SK-N-SH (cell line): ENCODE results near the gene SLC12A3.

ENCODE experiments used
- CTCF ChIP-seq: fragments of 200-600 bp; sonication (generic); IDR thresholded peaks from 2 replicates; pipeline ENCODE4 v1.6.1; 2017; ENCODE audit warnings: antibody characterized with exemption, mild to moderate bottlenecking, moderate library complexity
- ELF1 ChIP-seq: IDR thresholded peaks from 2 replicates; pipeline ENCODE4 v1.4.0; 2012
- NFIC ChIP-seq: IDR thresholded peaks from 2 replicates; pipeline ENCODE4 v1.4.0; 2012; ENCODE audit warnings: borderline replicate concordance

DNA sequence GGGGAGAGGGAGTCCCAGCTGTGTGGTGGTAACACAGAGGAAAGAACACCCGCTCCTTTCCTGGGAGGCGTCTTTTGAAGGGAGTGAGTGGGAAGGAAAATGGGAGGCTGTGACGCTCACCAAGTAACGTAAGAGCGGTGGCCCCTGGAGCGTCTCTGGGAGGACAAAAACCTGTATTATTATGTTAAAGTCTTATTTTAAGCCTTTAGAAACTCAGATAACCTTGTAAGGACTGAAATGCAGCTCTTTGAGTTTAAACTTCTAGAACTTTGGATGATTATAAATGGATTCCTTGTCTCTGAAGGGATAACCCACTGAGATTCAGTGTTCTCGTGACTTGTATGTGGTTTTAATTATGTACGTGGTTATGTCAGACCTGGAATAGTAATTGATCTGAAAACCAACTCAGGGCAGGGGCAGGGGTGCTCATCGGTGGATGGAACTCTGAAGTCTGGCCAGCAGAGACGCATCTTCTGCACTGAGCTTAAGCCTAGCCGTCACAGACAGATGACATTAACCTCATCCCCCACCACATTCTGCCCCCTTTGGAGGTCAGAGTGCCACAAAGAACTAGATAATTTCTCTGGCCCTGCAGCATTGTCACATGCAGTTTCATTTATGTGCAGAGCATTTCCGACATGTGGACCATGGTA is 41.8 kb upstream of the SLC12A3 start:
- TF ChIP-seq CTCF: no peak
- TF ChIP-seq ELF1: no peak
- no peak for TF ChIP-seq NFIC
